SK-N-SH treated with all-trans-retinoic acid at 6 μM for 48 hours (cell line): Measurements from ENCODE around the gene PODNL1.

ENCODE experiments used
- ATAC-seq: fragments of 200-7000 bp; cut with Tn5 transposase; 3 replicates; pipeline ENCODE4 v1.9.1; 2020; ENCODE audit warnings: mild to moderate bottlenecking, moderate library complexity
- ARNTL ChIP-seq: fragments of 450-650 bp; formaldehyde crosslinking; IDR thresholded peaks from 2 replicates; pipeline ENCODE4 v1.5.0; 2020; ENCODE audit warnings: low read depth, mild to moderate bottlenecking, moderate library complexity, borderline replicate concordance
- BACH2 ChIP-seq: fragments of 250-450 bp; sonication (Bioruptor Pico); IDR thresholded peaks from 2 replicates; pipeline ENCODE4 v1.9.0; 2021; ENCODE audit warnings: mild to moderate bottlenecking, borderline replicate concordance
- CSDC2 ChIP-seq: fragments of 250-450 bp; sonication (Bioruptor Pico); IDR thresholded peaks from 2 replicates; pipeline ENCODE4 v1.5.0; 2020; ENCODE audit warnings: mild to moderate bottlenecking, moderate library complexity
- ESRRG ChIP-seq: fragments of 250-450 bp; sonication (Bioruptor Pico); IDR thresholded peaks from 2 replicates; pipeline ENCODE4 v1.6.1; 2021; ENCODE audit warnings: mild to moderate bottlenecking
- GLIS3 ChIP-seq: fragments of 250-450 bp; sonication (Bioruptor Pico); IDR thresholded peaks from 2 replicates; pipeline ENCODE4 v1.5.0; 2020; ENCODE audit warnings: mild to moderate bottlenecking, moderate library complexity
- ISL1 ChIP-seq: fragments of 250-450 bp; sonication (Bioruptor Pico); IDR thresholded peaks from 2 replicates; pipeline ENCODE4 v2.1.2; 2022; ENCODE audit warnings: mild to moderate bottlenecking, moderate library complexity
- OSR1 ChIP-seq: fragments of 250-450 bp; sonication (Bioruptor Pico); IDR thresholded peaks from 2 replicates; pipeline ENCODE4 v1.8.0; 2022; ENCODE audit warnings: moderate library complexity, mild to moderate bottlenecking, inconsistent platforms
- PPARA ChIP-seq: fragments of 250-450 bp; sonication (Bioruptor Pico); IDR thresholded peaks from 2 replicates; pipeline ENCODE4 v1.5.0; 2020; ENCODE audit warnings: mild to moderate bottlenecking, borderline replicate concordance
- RARB ChIP-seq: fragments of 250-450 bp; sonication (Bioruptor Pico); IDR thresholded peaks from 2 replicates; pipeline ENCODE4 v1.8.0; 2021; ENCODE audit warnings: mild to moderate bottlenecking, moderate library complexity
- TCF4 ChIP-seq: fragments of 250-450 bp; sonication (Bioruptor Pico); IDR thresholded peaks from 2 replicates; pipeline ENCODE4 v1.8.0; 2021; ENCODE audit warnings: mild to moderate bottlenecking, moderate library complexity, borderline replicate concordance
- TOX ChIP-seq: fragments of 250-450 bp; sonication (Bioruptor Pico); IDR thresholded peaks from 2 replicates; pipeline ENCODE4 v1.8.0; 2021; ENCODE audit warnings: mild to moderate bottlenecking, moderate library complexity, borderline replicate concordance
- ZC3H10 ChIP-seq: fragments of 250-450 bp; sonication (Bioruptor Pico); IDR thresholded peaks from 2 replicates; pipeline ENCODE4 v1.5.1; 2021; ENCODE audit warnings: mild to moderate bottlenecking, moderate library complexity
- ZFP3 ChIP-seq: fragments of 250-450 bp; sonication (Bioruptor Pico); IDR thresholded peaks from 2 replicates; pipeline ENCODE4 v1.5.0; 2020; ENCODE audit warnings: mild to moderate bottlenecking, moderate library complexity
- ZFP30 ChIP-seq: fragments of 450-650 bp; formaldehyde crosslinking; IDR thresholded peaks from 2 replicates; pipeline ENCODE4 v1.5.0; 2022; ENCODE audit warnings: mild to moderate bottlenecking, moderate library complexity
- ZNF565 ChIP-seq: fragments of 450-650 bp; formaldehyde crosslinking; conservative IDR thresholded peaks from 2 replicates; pipeline ENCODE4 v1.5.0; 2020; ENCODE audit warnings: low read depth, mild to moderate bottlenecking, moderate library complexity
- ZNF70 ChIP-seq: fragments of 450-650 bp; formaldehyde crosslinking; IDR thresholded peaks from 2 replicates; pipeline ENCODE4 v1.5.0; 2020; ENCODE audit warnings: mild to moderate bottlenecking, moderate library complexity
- ZNF8 ChIP-seq: fragments of 450-650 bp; formaldehyde crosslinking; IDR thresholded peaks from 2 replicates; pipeline ENCODE4 v1.5.0; 2020; ENCODE audit warnings: mild to moderate bottlenecking, moderate library complexity
- TF ChIP-seq, protein P1 (sequence below): fragments of 250-450 bp; sonication (Bioruptor Pico); IDR thresholded peaks from 2 replicates; pipeline ENCODE4 v1.8.0; 2021; ENCODE audit warnings: low read depth, mild to moderate bottlenecking, moderate library complexity, borderline replicate concordance
- TF ChIP-seq, protein P2 (sequence below): fragments of 250-450 bp; sonication (Bioruptor Pico); IDR thresholded peaks from 2 replicates; pipeline ENCODE4 v1.8.0; 2020; ENCODE audit warnings: mild to moderate bottlenecking, moderate library complexity, borderline replicate concordance
- TF ChIP-seq, protein P3 (sequence below): fragments of 250-450 bp; sonication (Bioruptor Pico); IDR thresholded peaks from 2 replicates; pipeline ENCODE4 v1.5.1; 2021; ENCODE audit warnings: mild to moderate bottlenecking, moderate library complexity
- TF ChIP-seq, protein P4 (sequence below): fragments of 250-450 bp; sonication (Bioruptor Pico); IDR thresholded peaks from 2 replicates; pipeline ENCODE4 v1.5.1; 2020; ENCODE audit warnings: low read depth, mild to moderate bottlenecking, moderate library complexity

The PODNL1 gene

DNA sequence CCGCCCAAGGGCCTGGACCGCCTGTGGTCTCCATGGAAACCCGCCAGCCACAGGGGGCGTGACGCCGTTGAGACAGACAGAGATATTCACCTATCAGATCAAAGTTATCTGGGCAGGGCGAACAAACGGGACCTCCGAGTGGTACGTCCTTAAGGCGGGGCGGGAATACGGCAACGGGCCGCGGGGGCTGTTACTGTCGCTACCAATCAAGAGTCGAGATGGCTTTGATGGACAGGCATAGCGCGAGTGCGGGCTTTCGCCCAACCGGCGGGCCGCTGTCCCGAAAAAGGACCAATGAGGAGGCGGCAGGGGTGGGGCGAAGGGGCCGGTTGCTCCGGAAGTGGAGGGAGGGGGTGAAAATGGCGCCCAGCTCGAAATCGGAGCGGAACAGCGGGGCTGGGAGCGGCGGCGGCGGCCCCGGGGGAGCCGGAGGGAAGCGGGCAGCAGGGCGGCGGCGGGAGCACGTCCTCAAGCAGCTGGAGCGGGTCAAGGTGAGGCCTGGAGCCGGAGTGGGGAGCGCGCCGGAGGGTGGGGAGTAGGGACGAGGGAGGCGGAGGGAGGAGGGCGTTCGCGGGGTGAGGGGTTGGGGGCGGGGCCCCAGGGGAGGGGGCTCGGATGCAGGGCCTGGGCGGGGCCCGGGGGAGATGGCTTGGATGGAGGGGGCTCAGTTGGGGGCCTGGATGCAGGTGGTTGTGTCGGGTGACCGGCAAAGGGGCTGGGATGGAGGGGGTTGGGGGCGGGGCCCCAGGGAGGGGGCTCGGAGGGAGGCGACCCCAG is 14.1 kb upstream of the PODNL1 start, which contains the start of gene DCAF15:
Gene DCAF15 (plus strand): TSS at position 356 of the 777 bp plus-strand sequence. CDS start 4 bp downstream, at position 360.
- TF ChIP-seq ZFP3 (CRISPR knock-in tag) (no peak), ISL1 (CRISPR knock-in tag) (no peak), RARB (CRISPR knock-in tag) (no peak), ZNF8 (CRISPR knock-in tag) (no peak), ESRRG (CRISPR knock-in tag) (no peak), ZFP30 (CRISPR knock-in tag) (no peak), ZC3H10 (CRISPR knock-in tag) (no peak), PPARA (CRISPR knock-in tag) (no peak), BACH2 (no peak), OSR1 (CRISPR knock-in tag) (no peak), TCF4 (CRISPR knock-in tag) (no peak), ARNTL (CRISPR knock-in tag) (no peak), TOX (CRISPR knock-in tag) (no peak), ZNF70 (CRISPR knock-in tag) (no peak), CSDC2 (no peak)
- TF ChIP-seq, protein P1, sequence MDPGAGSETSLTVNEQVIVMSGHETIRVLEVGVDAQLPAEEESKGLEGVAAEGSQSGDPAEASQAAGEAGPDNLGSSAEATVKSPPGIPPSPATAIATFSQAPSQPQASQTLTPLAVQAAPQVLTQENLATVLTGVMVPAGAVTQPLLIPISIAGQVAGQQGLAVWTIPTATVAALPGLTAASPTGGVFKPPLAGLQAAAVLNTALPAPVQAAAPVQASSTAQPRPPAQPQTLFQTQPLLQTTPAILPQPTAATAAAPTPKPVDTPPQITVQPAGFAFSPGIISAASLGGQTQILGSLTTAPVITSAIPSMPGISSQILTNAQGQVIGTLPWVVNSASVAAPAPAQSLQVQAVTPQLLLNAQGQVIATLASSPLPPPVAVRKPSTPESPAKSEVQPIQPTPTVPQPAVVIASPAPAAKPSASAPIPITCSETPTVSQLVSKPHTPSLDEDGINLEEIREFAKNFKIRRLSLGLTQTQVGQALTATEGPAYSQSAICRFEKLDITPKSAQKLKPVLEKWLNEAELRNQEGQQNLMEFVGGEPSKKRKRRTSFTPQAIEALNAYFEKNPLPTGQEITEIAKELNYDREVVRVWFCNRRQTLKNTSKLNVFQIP (CRISPR knock-in tag): no peak
- TF ChIP-seq, protein P2, sequence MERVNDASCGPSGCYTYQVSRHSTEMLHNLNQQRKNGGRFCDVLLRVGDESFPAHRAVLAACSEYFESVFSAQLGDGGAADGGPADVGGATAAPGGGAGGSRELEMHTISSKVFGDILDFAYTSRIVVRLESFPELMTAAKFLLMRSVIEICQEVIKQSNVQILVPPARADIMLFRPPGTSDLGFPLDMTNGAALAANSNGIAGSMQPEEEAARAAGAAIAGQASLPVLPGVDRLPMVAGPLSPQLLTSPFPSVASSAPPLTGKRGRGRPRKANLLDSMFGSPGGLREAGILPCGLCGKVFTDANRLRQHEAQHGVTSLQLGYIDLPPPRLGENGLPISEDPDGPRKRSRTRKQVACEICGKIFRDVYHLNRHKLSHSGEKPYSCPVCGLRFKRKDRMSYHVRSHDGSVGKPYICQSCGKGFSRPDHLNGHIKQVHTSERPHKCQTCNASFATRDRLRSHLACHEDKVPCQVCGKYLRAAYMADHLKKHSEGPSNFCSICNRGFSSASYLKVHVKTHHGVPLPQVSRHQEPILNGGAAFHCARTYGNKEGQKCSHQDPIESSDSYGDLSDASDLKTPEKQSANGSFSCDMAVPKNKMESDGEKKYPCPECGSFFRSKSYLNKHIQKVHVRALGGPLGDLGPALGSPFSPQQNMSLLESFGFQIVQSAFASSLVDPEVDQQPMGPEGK (CRISPR knock-in tag): no peak
- TF ChIP-seq, protein P3, sequence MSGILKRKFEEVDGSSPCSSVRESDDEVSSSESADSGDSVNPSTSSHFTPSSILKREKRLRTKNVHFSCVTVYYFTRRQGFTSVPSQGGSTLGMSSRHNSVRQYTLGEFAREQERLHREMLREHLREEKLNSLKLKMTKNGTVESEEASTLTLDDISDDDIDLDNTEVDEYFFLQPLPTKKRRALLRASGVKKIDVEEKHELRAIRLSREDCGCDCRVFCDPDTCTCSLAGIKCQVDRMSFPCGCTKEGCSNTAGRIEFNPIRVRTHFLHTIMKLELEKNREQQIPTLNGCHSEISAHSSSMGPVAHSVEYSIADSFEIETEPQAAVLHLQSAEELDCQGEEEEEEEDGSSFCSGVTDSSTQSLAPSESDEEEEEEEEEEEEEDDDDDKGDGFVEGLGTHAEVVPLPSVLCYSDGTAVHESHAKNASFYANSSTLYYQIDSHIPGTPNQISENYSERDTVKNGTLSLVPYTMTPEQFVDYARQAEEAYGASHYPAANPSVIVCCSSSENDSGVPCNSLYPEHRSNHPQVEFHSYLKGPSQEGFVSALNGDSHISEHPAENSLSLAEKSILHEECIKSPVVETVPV (CRISPR knock-in tag): no peak
- TF ChIP-seq, all 23 proteins: peak for 0
- peak; percentile 97 for ATAC-seq

DNA sequence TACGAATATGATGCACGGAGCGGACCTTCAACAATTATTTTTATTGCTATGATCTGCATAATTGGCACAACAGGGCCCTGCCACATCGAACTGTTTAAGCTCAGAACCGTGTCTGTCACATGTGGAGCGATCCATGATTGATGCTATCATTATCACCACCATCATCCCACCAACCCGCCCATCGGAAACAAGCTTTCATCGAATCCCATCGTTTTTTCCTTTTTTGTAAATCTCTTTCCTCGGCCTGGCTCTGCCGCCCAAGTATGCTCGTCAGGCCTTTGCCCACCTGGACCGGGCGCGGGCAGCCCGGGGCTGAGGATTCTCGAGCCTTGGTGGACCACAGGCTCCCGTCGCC is 13.6 kb upstream of the PODNL1 start:
- TF ChIP-seq TCF4 (CRISPR knock-in tag) (no peak), GLIS3 (CRISPR knock-in tag) (no peak), ZFP3 (CRISPR knock-in tag) (no peak), BACH2 (no peak), ZC3H10 (CRISPR knock-in tag) (no peak), ISL1 (CRISPR knock-in tag) (no peak), PPARA (CRISPR knock-in tag) (no peak), OSR1 (CRISPR knock-in tag) (no peak), CSDC2 (no peak)
- TF ChIP-seq, protein P4, sequence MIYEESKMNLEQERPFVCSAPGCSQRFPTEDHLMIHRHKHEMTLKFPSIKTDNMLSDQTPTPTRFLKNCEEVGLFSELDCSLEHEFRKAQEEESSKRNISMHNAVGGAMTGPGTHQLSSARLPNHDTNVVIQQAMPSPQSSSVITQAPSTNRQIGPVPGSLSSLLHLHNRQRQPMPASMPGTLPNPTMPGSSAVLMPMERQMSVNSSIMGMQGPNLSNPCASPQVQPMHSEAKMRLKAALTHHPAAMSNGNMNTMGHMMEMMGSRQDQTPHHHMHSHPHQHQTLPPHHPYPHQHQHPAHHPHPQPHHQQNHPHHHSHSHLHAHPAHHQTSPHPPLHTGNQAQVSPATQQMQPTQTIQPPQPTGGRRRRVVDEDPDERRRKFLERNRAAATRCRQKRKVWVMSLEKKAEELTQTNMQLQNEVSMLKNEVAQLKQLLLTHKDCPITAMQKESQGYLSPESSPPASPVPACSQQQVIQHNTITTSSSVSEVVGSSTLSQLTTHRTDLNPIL (CRISPR knock-in tag): no peak
- TF ChIP-seq, protein P2 (CRISPR knock-in tag): no peak
- ATAC-seq: peak; percentile 2

GRCh38 chr19:13951043-13951442 is 12.8 kb upstream of the PODNL1 start:
- no peak for ATAC-seq
- TF ChIP-seq ZFP3 (CRISPR knock-in tag) (no peak), BACH2 (no peak), ZNF565 (no peak)
